GM12878 (cell line): ENCODE results near the gene CNTNAP2. TPM values are rescaled to one million over a fixed set of nuclear protein-coding genes. Genes with fewer than 3 reads are reported as not detected.

Experiments used
- ATAC-seq: fragments of 200-7000 bp; cut with Tn5 transposase; 3 replicates; pipeline ENCODE4 v1.9.1; 2020; ENCODE audit warnings: mild to moderate bottlenecking, moderate library complexity
- BruUV-seq: library from RNA; stranded (reverse); fragments of 400-500 nt; replicated peaks from 2 replicates; lab custom pipeline; 2021; lab: Mats Ljungman, UMichigan
- CTCF ChIA-PET: fragments of 300-600 bp; sonication (Branson Sonifier 250); formaldehyde crosslinking; extraction: SDS; loops from one replicate; lab custom pipeline; 2021; ENCODE audit warnings: inconsistent platforms; lab: Yijun Ruan, JAX
- POLR2A ChIA-PET: fragments of 350-600 bp; formaldehyde crosslinking; extraction: SDS; loops from one replicate; lab custom pipeline; 2021; ENCODE audit warnings: inconsistent platforms; lab: Charles Lee
- RAD21 ChIA-PET: fragments of 300-600 bp; sonication (Branson Sonifier 250); formaldehyde crosslinking; loops from one replicate; lab custom pipeline; 2023; ENCODE audit warnings: antibody characterized with exemption; ENCODE audit not compliant: unreplicated experiment; lab: Charles Lee
- SMC1A ChIA-PET: fragments of 300-600 bp; sonication (Branson Sonifier 250); formaldehyde crosslinking; loops from one replicate; lab custom pipeline; 2023; ENCODE audit not compliant: unreplicated experiment, uncharacterized antibody; lab: Charles Lee
- DNase-seq: peaks from one replicate; pipeline ENCODE4 v3.0.0-alpha.2; 2011; ENCODE audit warnings: low read depth, low spot score
- FAIRE-seq: peaks from 3 replicates; lab custom pipeline; 2011; peaks lifted over from hg19 to GRCh38; lab: Jason Lieb, UNC
- H2AFZ ChIP-seq: 2 replicates; pipeline ENCODE4 v1.6.0; 2011; ENCODE audit warnings: low read depth, low read length, control low read depth; ENCODE audit not compliant: control insufficient read depth
- H3K27ac ChIP-seq: 2 replicates; pipeline ENCODE4 v1.5.1; 2011; ENCODE audit warnings: control low read depth; ENCODE audit not compliant: control insufficient read depth, insufficient read depth
- H3K27me3 ChIP-seq, 2 experiments: replicated peaks in 1 of 2; 2 replicates each; pipeline versions ENCODE4 v1.6.0 to v1.6.1; 2011; ENCODE audit warnings: low read length in 1 of 2; ENCODE audit not compliant: control insufficient read depth in 2 of 2, insufficient read depth in 2 of 2
- H3K36me3 ChIP-seq, 2 experiments: 2 replicates each; pipeline ENCODE4 v1.5.1; 2011; ENCODE audit warnings: low read length in 1 of 2; ENCODE audit not compliant: control insufficient read depth in 2 of 2, insufficient read depth in 2 of 2
- H3K4me1 ChIP-seq: 2 replicates; pipeline ENCODE4 v1.6.1; 2011; ENCODE audit warnings: mild to moderate bottlenecking, low read length, moderate library complexity, mixed read lengths; ENCODE audit not compliant: control insufficient read depth, insufficient read depth
- H3K4me2 ChIP-seq: 2 replicates; pipeline ENCODE4 v1.6.0; 2011; ENCODE audit warnings: control low read depth; ENCODE audit not compliant: control insufficient read depth, insufficient read depth
- H3K4me3 ChIP-seq: fragments of 200-600 bp; sonication (generic); 2 replicates; pipeline ENCODE4 v1.5.1; 2016
- H3K79me2 ChIP-seq: 2 replicates; pipeline ENCODE4 v1.6.0; 2011; ENCODE audit warnings: low read length; ENCODE audit not compliant: control insufficient read depth, insufficient read depth
- H3K9ac ChIP-seq: 2 replicates; pipeline ENCODE4 v1.8.0; 2011; ENCODE audit warnings: low read length, control low read depth, mixed read lengths; ENCODE audit not compliant: control insufficient read depth, insufficient read depth
- H3K9me3 ChIP-seq: replicated peaks from 3 replicates; pipeline ENCODE4 v1.5.1; 2011; ENCODE audit warnings: mild to moderate bottlenecking, low read length; ENCODE audit not compliant: control insufficient read depth, insufficient read depth
- H4K20me1 ChIP-seq: 2 replicates; pipeline ENCODE4 v1.6.0; 2011; ENCODE audit not compliant: control insufficient read depth, insufficient read depth
- ATF7 ChIP-seq: fragments of 450-650 bp; IDR thresholded peaks from 2 replicates; pipeline ENCODE4 v1.6.1; 2016; ENCODE audit warnings: low read depth, mild to moderate bottlenecking
- FOXK2 ChIP-seq: fragments of 450-650 bp; IDR thresholded peaks from 2 replicates; pipeline ENCODE4 v1.6.1; 2017; ENCODE audit warnings: mild to moderate bottlenecking, moderate library complexity
- HSF1 ChIP-seq: fragments of 150-350 bp; IDR thresholded peaks from 2 replicates; pipeline ENCODE4 v1.6.1; 2014; ENCODE audit warnings: mild to moderate bottlenecking, low read depth, low read length
- IKZF1 ChIP-seq: fragments of 450-650 bp; conservative IDR thresholded peaks from 2 replicates; pipeline ENCODE4 v1.6.1; 2017; ENCODE audit warnings: antibody characterized with exemption, mild to moderate bottlenecking
- MTA2 ChIP-seq: fragments of 450-650 bp; IDR thresholded peaks from 2 replicates; pipeline ENCODE4 v1.6.1; 2016; ENCODE audit warnings: low read depth, mild to moderate bottlenecking, moderate library complexity
- POLR2A ChIP-seq: IDR thresholded peaks from 2 replicates; pipeline ENCODE4 v1.6.1; 2011; ENCODE audit warnings: low read depth, mild to moderate bottlenecking, low read length
- POLR2AphosphoS2 ChIP-seq: IDR thresholded peaks from 2 replicates; pipeline ENCODE4 v1.6.1; 2011; ENCODE audit warnings: low read depth, mild to moderate bottlenecking, low read length, improper control_type of control experiment, moderate library complexity
- RAD21 ChIP-seq: IDR thresholded peaks from 2 replicates; pipeline ENCODE4 v1.6.1; 2011; ENCODE audit warnings: mild to moderate bottlenecking, low read depth, low read length, moderate library complexity; ENCODE audit not compliant: insufficient read depth
- SMARCA5 ChIP-seq: fragments of 450-650 bp; IDR thresholded peaks from 2 replicates; pipeline ENCODE4 v1.6.1; 2017; ENCODE audit warnings: mild to moderate bottlenecking
- SUPT20H ChIP-seq: IDR thresholded peaks from 2 replicates; pipeline ENCODE4 v1.6.1; 2011; ENCODE audit warnings: low read depth, mild to moderate bottlenecking, low read length, moderate library complexity, borderline replicate concordance; ENCODE audit not compliant: control insufficient read depth
- ZBED1 ChIP-seq: IDR thresholded peaks from 2 replicates; pipeline ENCODE4 v1.6.1; 2016; ENCODE audit warnings: borderline replicate concordance
- ZNF24 ChIP-seq: fragments of 450-650 bp; IDR thresholded peaks from 2 replicates; pipeline ENCODE4 v1.6.1; 2017; ENCODE audit warnings: antibody characterized with exemption, mild to moderate bottlenecking
- ZNF592 ChIP-seq: fragments of 450-650 bp; IDR thresholded peaks from 2 replicates; pipeline ENCODE4 v1.6.1; 2017; ENCODE audit warnings: mild to moderate bottlenecking, moderate library complexity
- WGBS: methylation state at CpG from one replicate; pipeline ENCODE4 v1.1.6; 2016; ENCODE audit warnings: low lambda C conversion rate; ENCODE audit not compliant: insufficient replicate concordance, insufficient coverage; ENCODE audit errors: missing lambda C conversion rate; 5-methylcytosine and 5-hydroxymethylcytosine counted together
- in situ Hi-C: fragments of 300-500 bp; cut with MboI; formaldehyde crosslinking; loops from 9 replicates; pipeline ENCODE4 v1.14.3; 2018; ENCODE audit warnings: mixed read lengths
- intact Hi-C: fragments of 100-400 bp; cut with micrococcal nuclease; formaldehyde crosslinking; loops from one replicate; pipeline ENCODE4 v1.14.2; 2022; ENCODE audit not compliant: unreplicated experiment
- polyA plus RNA-seq, 11 experiments: library from polyadenylated mRNA; depleted of rRNA in 4 of 11; unstranded in 6 of 11; stranded (reverse) in 5 of 11; fragments of >200 nt; fragmentation: Nextera tagmentation in 4 of 11; fragmentation: Illumina TruSeq in 1 of 11; extraction: Ambion mirVana in 4 of 11; extraction: Trizol in 1 of 11; gene quantifications; 1 replicate in 1 of 11; 2 replicates in 10 of 11; pipeline versions ENCODE4 v1.2.1 to v1.2.3, GENCODE V29; 2011 to 2016; ENCODE audit warnings: inconsistent platforms in 2 of 11, missing spikeins in 2 of 11, low read depth in 1 of 11
- total RNA-seq, 4 experiments: library from RNA; depleted of rRNA in 3 of 4; stranded (reverse); fragments of >200 nt in 3 of 4; fragmentation: Illumina TruSeq in 1 of 4; extraction: Trizol in 1 of 4; gene quantifications; 2 replicates each; pipeline versions ENCODE4 v1.2.1 to v1.2.3, GENCODE V29; 2013 to 2021
- TF ChIP-seq, protein P1 (sequence below): fragments of 450-650 bp; IDR thresholded peaks from 2 replicates; pipeline ENCODE4 v1.6.1; 2017; ENCODE audit warnings: low read depth, mild to moderate bottlenecking, moderate library complexity
- TF ChIP-seq, protein P2 (sequence below), 3 experiments: IDR thresholded peaks in 2 of 3; conservative IDR thresholded peaks in 1 of 3; 2 replicates each; pipeline ENCODE4 v1.5.1; 2011; ENCODE audit warnings: low read depth in 3 of 3, low read length in 3 of 3, mild to moderate bottlenecking in 3 of 3, control low read depth in 2 of 3, moderate library complexity in 2 of 3, inconsistent platforms in 1 of 3, mixed read lengths in 1 of 3; ENCODE audit not compliant: control insufficient read depth in 2 of 3, insufficient read depth in 1 of 3; ENCODE audit errors: extremely low read depth in 1 of 3

The CNTNAP2 gene
- total and polyA plus RNA-seq, 10 of the 15 experiments (the other 5 are each of a cell fraction or from before 2014, with no cell fraction given) = 0.03 to 0.08 (median 0.03) TPM; not detected in 7

GRCh38 chr7:146090023-146090645 lies 26.5 kb upstream of the CNTNAP2 start:
- ChIA-PET POLR2A (no interaction called here), CTCF (interaction anchor here (0.5 to 3.1 kb wide), 17 partner anchors 9 to 1572 kb away, joined by 3 to 30 read pairs (median 3); no protein-coding TSS in a partner anchor), RAD21 (interaction anchor here (1.0 to 1.8 kb wide), 3 partner anchors 955 to 1053 kb away, joined by 3 to 9 read pairs (median 3); no protein-coding TSS in a partner anchor), SMC1A (interaction anchor here (1.0 to 1.7 kb wide), 4 partner anchors 257 to 1420 kb away, joined by 3 to 14 read pairs (median 4); no protein-coding TSS in a partner anchor)
- Histone ChIP-seq H3K4me3 (no peak overlapping the region), H2AFZ (no peak overlapping the region), H3K27me3 (no peaks in the 10 kb centered on the region), H3K27ac (no peak overlapping the region), H3K9me3 (no peaks in the 10 kb centered on the region), H3K4me2 (no peak overlapping the region), H3K4me1 (no peaks in the 10 kb centered on the region), H4K20me1 (no peaks in the 10 kb centered on the region), H3K9ac (no peak overlapping the region), H3K79me2 (no peaks in the 10 kb centered on the region), H3K36me3 (no peaks in the 10 kb centered on the region)
- intact Hi-C loops (loop anchor here (1.0 to 5.0 kb wide), 3 partner anchors 438 to 1233 kb away; no protein-coding TSS in a partner anchor), in situ Hi-C loops (loop anchor here (25.0 kb wide), 1 partner anchor 1353 kb away; no protein-coding TSS in a partner anchor)
- DNase-seq = no peak
- peak; percentile 84 for ATAC-seq
- WGBS = 1% methylated on average over 4 of the region's 4 CpGs
- BruUV-seq = no TSS peak
- peak; percentile 87 for FAIRE-seq
- no peak for TF ChIP-seq ZBED1
- no peak for TF ChIP-seq SUPT20H
- TF ChIP-seq, protein P1, sequence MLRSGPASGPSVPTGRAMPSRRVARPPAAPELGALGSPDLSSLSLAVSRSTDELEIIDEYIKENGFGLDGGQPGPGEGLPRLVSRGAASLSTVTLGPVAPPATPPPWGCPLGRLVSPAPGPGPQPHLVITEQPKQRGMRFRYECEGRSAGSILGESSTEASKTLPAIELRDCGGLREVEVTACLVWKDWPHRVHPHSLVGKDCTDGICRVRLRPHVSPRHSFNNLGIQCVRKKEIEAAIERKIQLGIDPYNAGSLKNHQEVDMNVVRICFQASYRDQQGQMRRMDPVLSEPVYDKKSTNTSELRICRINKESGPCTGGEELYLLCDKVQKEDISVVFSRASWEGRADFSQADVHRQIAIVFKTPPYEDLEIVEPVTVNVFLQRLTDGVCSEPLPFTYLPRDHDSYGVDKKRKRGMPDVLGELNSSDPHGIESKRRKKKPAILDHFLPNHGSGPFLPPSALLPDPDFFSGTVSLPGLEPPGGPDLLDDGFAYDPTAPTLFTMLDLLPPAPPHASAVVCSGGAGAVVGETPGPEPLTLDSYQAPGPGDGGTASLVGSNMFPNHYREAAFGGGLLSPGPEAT = no peak
- peak; percentile 72 for TF ChIP-seq RAD21
- TF ChIP-seq FOXK2 = no peak
- TF ChIP-seq IKZF1 = no peak
- TF ChIP-seq ZNF24 = no peak
- TF ChIP-seq ATF7 = no peak
- no peak for TF ChIP-seq ZNF592
- no peak for TF ChIP-seq MTA2
- no peak for TF ChIP-seq SMARCA5
- no peak for TF ChIP-seq POLR2AphosphoS2
- TF ChIP-seq HSF1 = no peak
- TF ChIP-seq, protein P2, sequence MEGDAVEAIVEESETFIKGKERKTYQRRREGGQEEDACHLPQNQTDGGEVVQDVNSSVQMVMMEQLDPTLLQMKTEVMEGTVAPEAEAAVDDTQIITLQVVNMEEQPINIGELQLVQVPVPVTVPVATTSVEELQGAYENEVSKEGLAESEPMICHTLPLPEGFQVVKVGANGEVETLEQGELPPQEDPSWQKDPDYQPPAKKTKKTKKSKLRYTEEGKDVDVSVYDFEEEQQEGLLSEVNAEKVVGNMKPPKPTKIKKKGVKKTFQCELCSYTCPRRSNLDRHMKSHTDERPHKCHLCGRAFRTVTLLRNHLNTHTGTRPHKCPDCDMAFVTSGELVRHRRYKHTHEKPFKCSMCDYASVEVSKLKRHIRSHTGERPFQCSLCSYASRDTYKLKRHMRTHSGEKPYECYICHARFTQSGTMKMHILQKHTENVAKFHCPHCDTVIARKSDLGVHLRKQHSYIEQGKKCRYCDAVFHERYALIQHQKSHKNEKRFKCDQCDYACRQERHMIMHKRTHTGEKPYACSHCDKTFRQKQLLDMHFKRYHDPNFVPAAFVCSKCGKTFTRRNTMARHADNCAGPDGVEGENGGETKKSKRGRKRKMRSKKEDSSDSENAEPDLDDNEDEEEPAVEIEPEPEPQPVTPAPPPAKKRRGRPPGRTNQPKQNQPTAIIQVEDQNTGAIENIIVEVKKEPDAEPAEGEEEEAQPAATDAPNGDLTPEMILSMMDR (IDR thresholded peaks at IDR 0.05 in 2 of 3, conservative IDR thresholded peaks at IDR 0.05 in 1 of 3; ENCODE audit: control insufficient read depth in 2 of 3, extremely low read depth in 1 of 3, insufficient read depth in 1 of 3, low read depth in 3 of 3, low read length in 3 of 3) = peak; percentile 62 to 68 (median 67); a peak in 5 of 6 replicates
- TF ChIP-seq POLR2A = no peak
